ENCODE results near the gene DEFB119. TPM values are rescaled to one million over a fixed set of nuclear protein-coding genes. Genes with fewer than 3 reads are reported as not detected.

The DEFB119 gene
- total RNA-seq, 1 donor from 2014 or later, result not detected

DNA sequence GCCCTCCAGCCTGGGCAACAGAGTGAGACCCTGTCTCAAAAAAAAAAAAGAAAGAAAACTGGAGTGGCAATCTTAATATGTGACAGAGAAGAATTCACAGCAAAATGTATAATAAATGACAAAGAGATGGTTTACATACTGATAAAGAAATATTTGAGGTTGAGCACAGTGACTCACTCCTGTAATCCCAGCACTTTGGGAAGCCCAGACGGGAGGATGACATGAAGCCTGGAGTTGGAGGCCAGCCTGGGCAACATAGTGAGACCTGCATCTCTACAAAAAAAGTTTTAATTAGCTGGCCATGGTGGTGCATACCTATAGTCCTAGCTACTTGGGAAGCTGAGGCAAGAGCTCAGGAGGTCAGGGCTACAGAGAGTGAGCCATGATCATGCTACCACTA lies 34.4 kb downstream of the DEFB119 start:
- TF ChIP-seq, protein P1, sequence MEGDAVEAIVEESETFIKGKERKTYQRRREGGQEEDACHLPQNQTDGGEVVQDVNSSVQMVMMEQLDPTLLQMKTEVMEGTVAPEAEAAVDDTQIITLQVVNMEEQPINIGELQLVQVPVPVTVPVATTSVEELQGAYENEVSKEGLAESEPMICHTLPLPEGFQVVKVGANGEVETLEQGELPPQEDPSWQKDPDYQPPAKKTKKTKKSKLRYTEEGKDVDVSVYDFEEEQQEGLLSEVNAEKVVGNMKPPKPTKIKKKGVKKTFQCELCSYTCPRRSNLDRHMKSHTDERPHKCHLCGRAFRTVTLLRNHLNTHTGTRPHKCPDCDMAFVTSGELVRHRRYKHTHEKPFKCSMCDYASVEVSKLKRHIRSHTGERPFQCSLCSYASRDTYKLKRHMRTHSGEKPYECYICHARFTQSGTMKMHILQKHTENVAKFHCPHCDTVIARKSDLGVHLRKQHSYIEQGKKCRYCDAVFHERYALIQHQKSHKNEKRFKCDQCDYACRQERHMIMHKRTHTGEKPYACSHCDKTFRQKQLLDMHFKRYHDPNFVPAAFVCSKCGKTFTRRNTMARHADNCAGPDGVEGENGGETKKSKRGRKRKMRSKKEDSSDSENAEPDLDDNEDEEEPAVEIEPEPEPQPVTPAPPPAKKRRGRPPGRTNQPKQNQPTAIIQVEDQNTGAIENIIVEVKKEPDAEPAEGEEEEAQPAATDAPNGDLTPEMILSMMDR (IDR thresholded peaks at IDR 0.05), result no peak
- H3K36me3 Mint-ChIP-seq (ENCODE audit: unreplicated experiment), result no peaks in the 10 kb centered on the region
- H3K4me1 Mint-ChIP-seq (ENCODE audit: unreplicated experiment), result no peaks in the 10 kb centered on the region
- no peaks in the 10 kb centered on the region for H3K27me3 Mint-ChIP-seq (ENCODE audit: unreplicated experiment)
- H3K4me3 Mint-ChIP-seq (ENCODE audit: unreplicated experiment), result no peak overlapping the region
- H3K9me3 Mint-ChIP-seq (ENCODE audit: unreplicated experiment), result peaks cover 4% of the 10 kb centered on the region
- H3K27ac Mint-ChIP-seq (ENCODE audit: unreplicated experiment), result no peak overlapping the region
- DNase-seq (ENCODE audit: extremely low spot score, unreplicated experiment), result no peak

DNA sequence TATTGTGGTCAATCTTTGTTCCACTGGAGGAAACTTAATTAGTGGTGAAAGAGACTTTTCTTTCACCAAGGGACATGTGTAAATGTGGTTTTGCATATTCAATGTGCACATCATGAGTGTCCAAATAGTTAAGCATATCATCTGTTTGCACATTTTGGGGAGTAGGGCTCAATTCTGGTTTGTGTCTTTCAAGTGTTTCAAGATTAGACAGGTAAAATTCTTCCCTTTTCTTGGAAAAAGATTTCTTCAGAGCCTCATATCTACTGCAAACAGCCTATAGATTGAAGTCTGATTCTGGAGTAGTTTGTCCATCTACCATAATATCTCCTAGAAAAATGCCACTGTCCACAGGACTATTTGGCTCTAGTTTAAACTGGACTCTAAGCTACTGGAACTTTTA lies 48.9 kb downstream of the DEFB119 start:
- H3K4me1 Mint-ChIP-seq (ENCODE audit: unreplicated experiment), result no peaks in the 10 kb centered on the region
- no peak overlapping the region for H3K27ac Mint-ChIP-seq (ENCODE audit: unreplicated experiment)
- no peaks in the 10 kb centered on the region for H3K27me3 Mint-ChIP-seq (ENCODE audit: unreplicated experiment)
- TF ChIP-seq, protein P1 (IDR thresholded peaks at IDR 0.05), result no peak
- no peaks in the 10 kb centered on the region for H3K36me3 Mint-ChIP-seq (ENCODE audit: unreplicated experiment)
- H3K4me3 Mint-ChIP-seq (ENCODE audit: unreplicated experiment), result no peak overlapping the region
- DNase-seq (ENCODE audit: extremely low spot score, unreplicated experiment), result no peak
- peaks cover 14% of the 10 kb centered on the region for H3K9me3 Mint-ChIP-seq (ENCODE audit: unreplicated experiment)

DNA sequence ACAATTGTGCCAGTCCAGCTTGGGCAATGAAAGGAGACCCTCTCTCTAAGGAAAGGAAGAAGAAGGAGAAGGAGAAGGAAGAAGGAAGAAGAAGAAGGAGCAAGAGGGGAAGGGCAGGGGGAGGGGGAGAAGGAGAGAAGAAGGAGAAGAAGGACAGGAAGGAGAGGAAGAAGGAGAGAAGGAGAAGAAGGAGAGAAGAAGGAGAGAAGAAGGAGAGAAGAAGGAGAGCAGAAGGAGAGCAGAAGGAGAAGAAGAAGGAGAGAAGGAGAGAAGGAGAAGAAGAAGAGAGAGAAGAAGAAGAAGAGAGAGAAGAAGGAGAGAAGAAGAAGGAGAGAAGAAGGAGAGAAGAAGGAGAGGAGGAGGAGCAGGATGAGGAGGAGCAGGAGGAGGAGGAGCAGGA lies 59.5 kb downstream of the DEFB119 start:
- no peak overlapping the region for H3K27ac Mint-ChIP-seq (ENCODE audit: unreplicated experiment)
- no peaks in the 10 kb centered on the region for H3K36me3 Mint-ChIP-seq (ENCODE audit: unreplicated experiment)
- no peak for DNase-seq (ENCODE audit: extremely low spot score, unreplicated experiment)
- H3K4me3 Mint-ChIP-seq (ENCODE audit: unreplicated experiment), result no peak overlapping the region
- H3K4me1 Mint-ChIP-seq (ENCODE audit: unreplicated experiment), result no peaks in the 10 kb centered on the region
- TF ChIP-seq, protein P1 (IDR thresholded peaks at IDR 0.05), result no peak
- no peaks in the 10 kb centered on the region for H3K27me3 Mint-ChIP-seq (ENCODE audit: unreplicated experiment)
- peaks cover 23% of the 10 kb centered on the region for H3K9me3 Mint-ChIP-seq (ENCODE audit: unreplicated experiment)

Other genes starting within 250 kb of the DEFB119 start
- gene DEFB115, start 132.9 kb downstream of the DEFB119 start, total RNA-seq, result not detected in 2 replicates
- not detected in 2 replicates for gene DEFB116, start 82.0 kb downstream of the DEFB119 start, total RNA-seq
- not detected in 2 replicates for gene DEFB118, start 22.0 kb downstream of the DEFB119 start, total RNA-seq
- not detected in 2 replicates for gene DEFB121, start 15.6 kb upstream of the DEFB119 start, total RNA-seq
- gene DEFB123, start 50.0 kb upstream of the DEFB119 start, total RNA-seq, result not detected in 2 replicates
- not detected in 2 replicates for gene DEFB124, start 84.5 kb upstream of the DEFB119 start, total RNA-seq
- not detected in 2 replicates for gene REM1, start 84.7 kb upstream of the DEFB119 start, total RNA-seq
- 173 and 203 TPM in 2 replicates for gene HM13, start 123.9 kb upstream of the DEFB119 start, total RNA-seq
- gene ID1, start 214.7 kb upstream of the DEFB119 start, total RNA-seq, result 8.2 TPM in 2 replicates
- gene COX4I2, start 247.3 kb upstream of the DEFB119 start, total RNA-seq, result not detected in 2 replicates

Data from osteocyte (in vitro differentiated cells).